AG10803 (cell line): ENCODE data around the gene RPS19.

Source experiments
- DNase-seq: peaks from one replicate; pipeline ENCODE4 v3.0.0; 2010; ENCODE audit warnings: low read depth
- H3K4me3 ChIP-seq: 2 replicates; pipeline ENCODE4 v1.5.1; 2011; ENCODE audit warnings: mild to moderate bottlenecking, low read length, control low read depth
- TF ChIP-seq, protein P1 (sequence below): conservative IDR thresholded peaks from 2 replicates; pipeline ENCODE4 v1.5.1; 2011; ENCODE audit warnings: mild to moderate bottlenecking, low read length, control low read depth, inconsistent platforms

The RPS19 gene

DNA sequence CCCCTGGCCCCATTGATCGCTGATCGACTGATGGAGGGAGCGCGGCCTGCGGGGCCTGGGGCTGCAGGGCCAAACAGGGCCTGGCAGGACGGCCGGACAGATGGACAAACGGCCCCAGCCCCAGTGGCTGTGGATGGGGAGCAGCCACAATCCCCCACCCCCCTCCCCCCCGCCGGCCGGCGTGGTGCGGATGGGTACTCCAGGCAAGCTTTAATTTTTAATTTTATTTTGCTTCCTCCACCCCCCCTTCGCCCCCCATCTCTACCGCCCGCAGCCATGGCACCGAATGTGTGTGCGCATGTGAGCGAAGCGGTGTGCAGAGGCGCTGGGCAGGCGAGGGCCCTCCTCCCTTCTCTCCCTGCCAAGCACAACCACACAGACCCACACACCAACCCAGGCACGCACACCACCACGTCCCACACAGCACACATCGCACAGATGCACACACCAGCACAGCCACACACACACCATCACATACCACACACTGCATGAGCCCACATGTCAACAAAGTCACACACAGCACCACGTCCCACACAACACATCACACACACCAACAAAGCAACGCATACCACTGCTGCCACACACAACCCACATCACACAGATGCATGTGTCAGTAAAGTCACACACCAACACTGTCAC, 55.8 kb downstream of the RPS19 start:
- TF ChIP-seq, protein P1, sequence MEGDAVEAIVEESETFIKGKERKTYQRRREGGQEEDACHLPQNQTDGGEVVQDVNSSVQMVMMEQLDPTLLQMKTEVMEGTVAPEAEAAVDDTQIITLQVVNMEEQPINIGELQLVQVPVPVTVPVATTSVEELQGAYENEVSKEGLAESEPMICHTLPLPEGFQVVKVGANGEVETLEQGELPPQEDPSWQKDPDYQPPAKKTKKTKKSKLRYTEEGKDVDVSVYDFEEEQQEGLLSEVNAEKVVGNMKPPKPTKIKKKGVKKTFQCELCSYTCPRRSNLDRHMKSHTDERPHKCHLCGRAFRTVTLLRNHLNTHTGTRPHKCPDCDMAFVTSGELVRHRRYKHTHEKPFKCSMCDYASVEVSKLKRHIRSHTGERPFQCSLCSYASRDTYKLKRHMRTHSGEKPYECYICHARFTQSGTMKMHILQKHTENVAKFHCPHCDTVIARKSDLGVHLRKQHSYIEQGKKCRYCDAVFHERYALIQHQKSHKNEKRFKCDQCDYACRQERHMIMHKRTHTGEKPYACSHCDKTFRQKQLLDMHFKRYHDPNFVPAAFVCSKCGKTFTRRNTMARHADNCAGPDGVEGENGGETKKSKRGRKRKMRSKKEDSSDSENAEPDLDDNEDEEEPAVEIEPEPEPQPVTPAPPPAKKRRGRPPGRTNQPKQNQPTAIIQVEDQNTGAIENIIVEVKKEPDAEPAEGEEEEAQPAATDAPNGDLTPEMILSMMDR = no peak
- H3K4me3 ChIP-seq = no peak overlapping the region
- no peak for DNase-seq

DNA sequence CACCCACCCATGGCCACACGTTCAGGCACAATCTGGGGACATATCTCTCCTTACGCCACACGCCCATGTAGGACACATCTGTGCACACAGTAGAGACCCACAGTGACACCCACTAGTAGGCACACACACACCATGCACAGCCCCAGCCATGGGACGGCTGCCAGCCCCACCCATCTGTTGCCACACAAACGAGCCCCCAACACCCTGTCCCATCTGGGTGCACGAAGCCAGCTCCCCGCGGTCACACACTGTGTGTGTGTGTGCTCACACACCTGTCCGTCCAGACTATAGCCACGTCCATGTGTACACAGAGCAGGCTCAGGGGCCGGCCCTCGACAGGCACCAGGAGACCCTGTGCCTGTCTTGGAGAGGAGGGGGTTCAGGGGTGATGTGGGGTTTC, 57.6 kb downstream of the RPS19 start:
- no peak for DNase-seq
- TF ChIP-seq, protein P1 = no peak
- no peak overlapping the region for H3K4me3 ChIP-seq

DNA sequence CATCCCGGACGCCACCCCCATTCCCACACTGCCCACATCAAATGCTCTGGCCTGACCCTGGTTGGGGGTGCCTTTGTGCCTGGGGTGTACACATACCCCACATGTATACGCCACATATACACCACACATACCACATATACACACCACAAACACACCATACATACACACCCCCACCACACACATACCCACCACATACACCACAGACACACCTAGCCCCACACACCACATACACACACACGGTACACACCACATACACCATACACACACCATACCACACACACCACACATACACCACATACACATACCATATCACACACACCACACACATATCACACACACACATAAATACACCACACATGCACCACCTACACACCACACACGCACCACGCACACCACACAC, 58.0 kb downstream of the RPS19 start:
- no peak overlapping the region for H3K4me3 ChIP-seq
- TF ChIP-seq, protein P1 = no peak
- no peak for DNase-seq

DNA sequence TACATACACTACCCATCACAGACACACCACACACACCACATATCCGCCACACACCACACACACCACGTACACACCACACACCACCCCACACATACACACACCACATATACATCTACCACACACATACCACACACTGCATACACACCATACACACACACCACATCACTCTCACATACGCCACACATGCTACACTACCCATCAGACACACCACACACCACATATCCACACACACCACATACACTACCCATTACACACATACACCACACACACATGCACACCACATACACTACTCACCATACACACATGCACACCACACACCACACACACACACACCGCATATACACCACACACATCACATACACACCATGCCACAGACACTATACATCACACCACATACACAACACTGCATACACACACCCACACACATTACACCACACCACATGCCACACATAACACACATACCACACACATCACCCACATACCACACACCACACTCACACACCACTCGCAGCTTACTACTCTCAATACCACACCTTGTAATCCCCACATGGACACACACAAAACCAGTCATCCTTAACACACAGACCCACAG, 58.7 kb downstream of the RPS19 start:
- H3K4me3 ChIP-seq = no peak overlapping the region
- DNase-seq = peak; percentile 44
- TF ChIP-seq, protein P1 = no peak

DNA sequence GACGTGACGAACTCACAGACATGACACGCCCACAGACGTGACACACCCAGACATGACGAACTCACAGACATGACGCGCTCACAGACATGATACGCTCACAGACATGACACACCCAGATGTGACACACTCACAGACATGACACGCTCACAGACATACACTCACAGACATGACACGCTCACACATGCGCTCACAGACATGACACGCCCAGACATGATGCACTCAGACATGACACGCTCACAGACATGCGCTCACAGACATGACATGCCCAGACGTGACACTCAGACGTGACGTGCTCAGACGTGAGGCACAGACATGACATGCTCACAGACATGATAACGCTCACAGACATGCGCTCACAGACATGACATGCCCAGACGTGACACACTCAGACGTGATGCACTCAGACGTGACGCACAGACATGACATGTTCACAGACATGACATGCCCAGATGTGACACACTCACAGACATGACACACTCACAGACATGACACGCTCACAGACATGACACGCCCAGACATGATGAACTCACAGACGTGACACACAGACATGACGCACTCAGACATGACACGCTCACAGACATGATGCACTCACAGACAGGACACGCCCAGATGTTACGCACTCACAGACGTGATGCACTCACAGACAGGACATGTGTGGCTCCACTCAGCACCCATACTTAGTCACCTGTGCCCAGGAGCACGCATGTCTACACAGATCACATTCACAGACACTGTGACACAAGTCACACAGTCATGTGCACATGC, 60.1 kb downstream of the RPS19 start:
- no peak overlapping the region for H3K4me3 ChIP-seq
- DNase-seq = no peak
- TF ChIP-seq, protein P1 = no peak

DNA sequence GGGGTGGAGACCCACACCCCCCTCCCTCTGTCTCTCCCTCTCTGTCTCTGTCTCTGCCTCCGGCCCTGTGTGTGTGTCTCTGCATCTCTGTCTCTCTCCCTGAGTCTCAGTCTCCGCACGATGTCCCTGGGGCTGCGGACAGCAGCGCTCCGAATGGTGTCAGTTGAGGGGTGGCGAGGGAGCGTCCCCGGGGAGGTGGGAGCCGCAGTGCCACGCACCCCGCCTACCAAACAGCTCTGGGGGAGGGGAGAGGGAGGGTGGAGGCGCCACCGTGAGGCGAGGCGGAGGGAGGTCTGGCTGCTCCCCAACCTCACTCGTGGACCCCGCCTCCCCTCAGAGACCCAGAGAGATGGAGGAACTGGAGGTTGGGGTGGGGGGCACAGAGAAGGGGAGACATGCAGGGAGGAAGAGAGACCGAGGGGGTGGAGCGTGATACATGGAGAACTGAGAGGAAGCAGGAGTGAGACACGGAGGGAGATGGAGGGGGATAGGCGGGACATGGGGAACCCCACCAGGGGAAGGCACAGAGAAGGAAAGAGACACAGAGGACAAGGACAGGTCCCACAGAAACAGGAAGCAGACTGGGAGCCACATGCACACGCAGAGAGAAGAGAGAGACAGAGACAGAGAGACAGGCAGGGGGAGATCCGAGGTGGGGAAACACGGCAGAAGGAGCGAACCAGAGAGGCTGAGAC, 61.0 kb downstream of the RPS19 start:
- no peak overlapping the region for H3K4me3 ChIP-seq
- TF ChIP-seq, protein P1 = no peak
- no peak for DNase-seq
